Stimulated activated CD4-positive, alpha-beta T cell treated with anti-CD3 and anti-CD28 coated beads, Interleukin-4, amount 100 ng/mL, for 4 hours (primary cell): ENCODE data around the gene USP49.

Experiments used
- DNase-seq, 2 experiments: peaks; one replicate each; pipeline ENCODE4 v3.0.0-alpha.2; 2020

Gene USP49

DNA sequence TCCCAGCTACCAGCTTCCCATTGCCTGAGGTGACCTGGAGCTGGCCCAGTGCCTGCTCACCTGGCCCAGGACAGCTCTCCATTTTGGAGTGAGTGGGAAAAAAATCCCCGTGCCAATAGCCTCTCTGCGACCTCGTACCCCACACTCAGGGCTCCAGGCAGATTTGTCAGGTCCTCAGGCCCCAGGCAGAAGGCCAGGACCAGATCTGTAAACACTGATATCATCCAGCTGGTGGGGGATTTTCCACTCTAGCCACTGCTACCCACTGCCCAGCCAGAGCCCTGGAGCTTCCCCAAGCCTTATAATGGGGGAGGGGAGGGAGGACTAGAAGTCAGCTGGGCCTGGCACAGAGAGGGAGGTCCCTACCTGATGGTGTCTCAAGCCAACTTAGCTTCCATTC, 146.6 kb downstream of the USP49 start:
- DNase-seq = no peak

DNA sequence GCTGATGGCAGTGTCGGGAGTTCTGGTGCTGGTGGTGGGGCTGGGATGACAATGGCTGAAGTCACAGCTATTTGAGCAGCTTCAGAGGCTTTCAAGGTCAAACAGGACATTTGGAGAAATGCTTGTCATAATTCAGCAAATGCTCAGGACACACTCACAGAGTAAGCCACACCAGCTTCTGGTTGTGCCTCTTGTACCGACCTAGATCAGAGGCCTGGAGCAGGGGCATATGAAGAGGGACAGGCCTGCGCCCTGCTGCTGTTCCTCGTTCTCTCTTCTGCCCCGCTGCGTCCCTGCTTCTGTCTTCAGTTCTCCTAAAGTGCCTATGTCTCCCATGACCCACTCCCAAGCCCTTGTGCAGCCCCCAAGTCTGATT, 147.1 kb downstream of the USP49 start:
- no peak for DNase-seq

DNA sequence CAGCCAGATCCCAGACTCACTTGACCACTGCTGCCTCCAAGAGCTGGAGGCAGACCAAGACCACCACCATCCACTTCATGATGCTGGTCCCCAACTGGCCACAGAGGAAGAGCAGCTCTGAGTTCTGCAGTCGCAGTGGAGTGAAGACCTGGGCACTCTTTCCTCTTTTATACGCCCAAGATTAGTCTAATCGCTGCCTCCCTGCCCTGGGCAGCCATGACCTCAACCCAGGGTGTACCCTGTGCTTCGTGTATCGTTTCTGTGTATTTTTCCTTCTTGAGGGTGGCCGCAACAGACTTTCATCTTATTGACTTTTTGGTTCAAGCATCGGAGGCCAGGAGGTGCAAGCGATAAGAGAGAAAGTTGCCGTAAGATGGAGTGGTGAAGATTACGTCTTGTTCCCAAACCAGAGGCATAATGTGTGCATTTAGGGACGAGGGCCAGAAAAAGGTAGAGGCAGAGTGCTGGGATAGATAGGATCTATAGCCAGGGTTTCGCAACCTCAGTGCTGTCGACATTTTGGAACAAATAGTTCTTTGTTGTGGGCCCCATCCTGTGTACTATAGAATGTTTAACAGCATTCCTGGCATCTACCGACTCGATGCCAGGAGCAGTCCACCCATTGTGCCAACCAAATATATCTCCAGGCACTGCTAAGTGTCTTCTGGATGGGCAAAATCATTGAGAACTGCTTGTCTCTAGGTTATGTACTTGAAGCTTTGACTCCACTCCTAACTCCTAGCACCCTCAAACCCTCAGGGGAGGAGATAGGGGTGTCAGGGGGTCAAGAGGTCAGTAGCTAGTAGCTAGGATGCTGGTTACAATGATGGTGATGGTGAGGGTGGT, 147.7 kb downstream of the USP49 start, which contains the start of gene PGC:
Gene PGC, minus strand, starts transcription at position 142 of the 846 bp plus-strand sequence. Its CDS starts 63 bp downstream, at position 79.
- no peak for DNase-seq

DNA sequence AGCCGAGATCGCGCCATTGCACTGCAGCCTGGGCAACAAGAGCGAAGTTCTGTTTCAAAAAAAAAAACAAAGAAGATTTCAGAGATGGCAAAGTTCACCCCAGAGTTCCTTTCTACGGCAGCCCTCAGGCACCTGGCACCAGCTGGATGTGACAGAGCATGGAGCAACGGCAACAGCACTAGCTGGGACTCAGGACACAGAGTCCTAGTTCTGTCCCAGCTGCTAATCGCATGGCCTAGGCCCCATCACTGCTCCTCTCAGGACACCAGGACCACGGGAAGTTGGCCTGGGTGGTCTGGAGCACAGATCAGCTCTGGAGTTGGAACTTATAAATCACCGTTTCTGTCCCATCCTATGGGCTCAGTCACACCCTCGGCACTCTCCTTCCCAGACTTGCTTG, 149.1 kb downstream of the USP49 start:
- no peak for DNase-seq

DNA sequence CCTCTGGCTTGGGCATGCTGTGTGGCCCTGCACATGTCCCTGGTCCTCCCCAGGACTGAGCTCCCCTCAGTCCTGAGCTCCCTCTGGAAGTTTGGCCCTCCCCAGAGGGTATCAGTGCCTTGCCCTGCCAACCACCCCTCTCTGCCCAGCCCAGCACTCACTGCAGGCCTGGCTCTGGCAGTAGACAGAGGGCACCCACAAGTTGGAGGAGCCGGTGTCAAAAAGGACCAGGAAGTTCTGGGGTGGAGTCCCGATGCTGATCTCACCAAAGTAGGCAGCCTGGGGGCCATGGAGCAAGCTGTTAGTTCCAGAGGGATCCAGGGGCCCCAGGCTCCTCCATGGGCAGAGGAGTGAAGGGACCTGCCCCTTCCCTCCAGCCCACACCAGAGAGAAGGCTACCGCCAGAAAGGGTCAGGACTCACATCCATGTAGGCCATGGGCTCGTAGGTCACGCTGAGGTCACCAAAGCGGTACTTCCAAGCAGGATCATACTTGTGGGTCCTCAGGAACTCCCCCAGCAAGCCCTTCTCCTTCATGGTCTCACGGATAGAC, 150.9 kb downstream of the USP49 start:
- no peak for DNase-seq

DNA sequence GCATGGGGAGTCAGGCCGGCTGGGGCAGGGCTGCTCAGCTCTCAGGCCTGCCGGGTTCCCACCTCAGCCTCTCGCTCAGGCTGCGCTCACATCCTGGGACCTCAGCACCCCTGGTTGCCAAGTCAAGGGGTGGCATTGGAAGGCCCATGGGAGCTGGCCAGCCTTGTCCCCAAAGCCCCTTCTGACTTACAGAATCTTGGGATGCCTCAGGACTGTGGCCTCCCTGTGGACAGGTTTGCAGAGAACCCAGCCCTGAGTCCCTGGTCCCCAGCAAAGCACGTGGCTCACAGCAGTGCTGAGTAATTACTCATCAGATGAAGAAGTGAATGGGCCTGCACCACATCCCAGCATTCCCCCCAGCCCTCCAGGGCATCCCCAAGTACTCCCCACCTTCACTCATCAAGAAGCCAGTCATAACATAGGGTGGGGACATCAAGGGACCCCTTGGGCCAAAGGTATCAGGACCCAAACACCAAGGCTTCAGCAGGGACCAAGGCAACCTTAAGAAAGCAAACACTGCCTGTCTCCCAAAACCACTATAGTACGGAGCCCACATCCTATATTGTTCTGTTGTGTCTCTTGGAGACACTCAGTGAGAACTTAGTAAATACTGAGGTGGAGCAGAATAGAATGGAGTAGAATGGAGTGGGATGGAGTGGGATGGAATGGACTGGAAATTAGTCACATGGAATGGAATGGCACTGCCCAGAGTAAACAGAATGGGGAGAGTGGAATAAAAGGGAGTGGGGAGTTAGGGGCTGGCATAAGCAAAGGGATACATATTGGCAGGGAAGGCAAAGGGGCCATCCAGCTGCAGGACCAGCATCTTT, 151.6 kb downstream of the USP49 start:
- DNase-seq = no peak

DNA sequence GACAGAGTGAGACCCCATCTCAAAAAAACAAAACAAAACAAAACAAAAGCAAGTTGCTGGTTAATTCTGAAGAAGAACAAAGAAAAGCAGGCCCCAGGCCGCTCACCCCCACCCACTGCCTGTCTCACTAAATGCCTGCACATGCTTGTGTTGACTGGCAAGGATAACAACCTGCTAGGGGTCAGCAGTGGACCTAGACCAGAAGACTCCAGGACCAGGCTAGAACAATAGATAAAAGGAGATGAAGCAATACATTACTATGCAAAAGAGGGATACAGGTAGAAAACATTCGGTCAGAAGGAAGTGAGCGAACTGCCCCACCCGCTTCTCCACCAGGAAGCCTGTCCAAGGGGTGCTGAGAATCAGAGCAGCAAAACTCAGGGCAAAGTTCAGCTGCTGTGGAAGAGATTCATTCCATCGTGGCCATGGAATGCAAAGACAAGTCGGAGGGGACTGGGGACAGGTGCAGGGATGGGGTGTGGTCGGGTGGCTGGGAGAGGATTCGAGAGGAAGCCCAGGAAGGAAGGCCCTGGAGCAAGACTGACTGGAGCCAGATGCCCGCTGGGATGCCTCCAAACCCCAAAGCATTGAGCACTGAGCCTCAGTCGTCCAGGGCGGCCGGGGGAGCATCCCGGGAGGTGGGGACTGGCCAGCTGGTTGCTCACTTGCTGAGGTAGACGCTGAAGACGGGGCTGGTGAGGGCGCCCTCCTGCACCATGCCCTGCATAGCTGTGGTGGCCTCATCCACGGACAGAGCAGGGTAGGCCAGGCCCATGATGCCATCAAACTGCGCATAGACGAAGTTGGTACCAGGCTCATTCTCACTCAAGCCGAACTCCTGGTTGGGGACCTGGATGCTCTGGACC, 153.3 kb downstream of the USP49 start:
- no peak for DNase-seq

DNA sequence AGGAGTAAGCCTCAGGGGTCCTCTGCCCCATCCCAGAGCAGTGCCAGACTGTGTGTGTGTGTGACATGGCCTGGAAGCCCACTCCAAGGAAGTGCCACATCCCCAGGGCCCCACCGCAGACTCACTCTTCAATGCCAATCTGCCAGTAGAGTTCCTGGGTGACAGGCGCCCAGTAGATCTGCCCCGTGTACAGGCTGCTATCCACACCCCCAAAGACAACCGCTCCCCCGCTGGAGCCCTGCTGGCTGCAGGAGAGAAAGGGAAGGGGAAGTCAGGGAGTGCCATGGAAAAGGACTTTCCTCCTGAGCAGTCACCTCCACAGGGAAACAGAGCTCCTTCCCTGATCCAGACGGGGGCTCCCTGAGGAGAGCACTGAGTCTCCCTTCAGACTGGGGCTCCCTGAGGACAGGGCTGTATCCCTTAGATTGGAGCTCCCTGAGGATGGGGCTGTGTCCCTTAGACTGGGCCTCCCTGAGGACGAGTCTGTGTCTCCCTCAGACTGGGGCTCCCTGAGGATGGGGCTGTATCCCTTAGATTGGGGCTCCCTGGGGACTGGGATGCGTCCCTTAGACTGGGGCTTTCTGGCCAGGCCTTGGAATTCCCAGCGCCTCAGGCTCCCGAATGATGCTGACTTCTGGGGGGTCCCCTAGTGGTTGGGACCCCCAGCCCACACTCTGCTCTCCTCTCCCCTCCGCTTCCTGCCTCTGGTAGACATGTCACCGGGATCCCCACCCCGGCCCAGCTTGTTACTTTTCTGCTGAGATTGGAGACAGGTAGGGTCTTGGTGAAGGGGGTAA, 154.6 kb downstream of the USP49 start:
- DNase-seq = no peak
